Hypothalamus (tissue), 51 donors: ENCODE results near the gene PHYHIPL.

Experiments used
- DNase-seq, 51 donors: peaks; one replicate each; lab custom pipeline; 2025; lab: John Stamatoyannopoulos, UW

Gene PHYHIPL

GRCh38 chr10:59176241-59177030, at the start of gene PHYHIPL:
PHYHIPL (plus strand) TSS chr10:59176643; CDS start chr10:59176854, 211 bp downstream.
- peak in 46 of 51 donors; percentile 15 to 88 (median 63) for DNase-seq

GRCh38 chr10:59126991-59127390, 49.5 kb upstream of the PHYHIPL start:
- DNase-seq = no peak

GRCh38 chr10:59127991-59128390, 48.5 kb upstream of the PHYHIPL start:
- DNase-seq = no peak

- DNase-seq = no peak
These were observed 46.6 kb upstream of the PHYHIPL start for GRCh38 chr10:59129867-59130266.

- peak in 6 of 51 donors; percentile 0 to 32 (median 5) for DNase-seq
These were observed 44.8 kb upstream of the PHYHIPL start for GRCh38 chr10:59131666-59132065.

GRCh38 chr10:59133841-59134593, 42.4 kb upstream of the PHYHIPL start:
- peak in 1 of 51 donors; percentile 1 for DNase-seq

- no peak for DNase-seq
These were observed 41.7 kb upstream of the PHYHIPL start for GRCh38 chr10:59134785-59135184.

- no peak for DNase-seq
These were observed 41.2 kb upstream of the PHYHIPL start for GRCh38 chr10:59135275-59135674.

- DNase-seq = no peak
These were observed 38.4 kb upstream of the PHYHIPL start for GRCh38 chr10:59138052-59138451.

- DNase-seq = no peak
These were observed 32.9 kb upstream of the PHYHIPL start for GRCh38 chr10:59143544-59143943.

- DNase-seq = no peak
These were observed 27.7 kb upstream of the PHYHIPL start for GRCh38 chr10:59148701-59149100.

GRCh38 chr10:59155556-59155955, 20.9 kb upstream of the PHYHIPL start:
- no peak for DNase-seq

GRCh38 chr10:59167512-59167911, 8.9 kb upstream of the PHYHIPL start:
- no peak for DNase-seq

GRCh38 chr10:59172567-59172966, 3.9 kb upstream of the PHYHIPL start:
- no peak for DNase-seq

- no peak for DNase-seq
These were observed 3.0 kb upstream of the PHYHIPL start for GRCh38 chr10:59173414-59173813.

GRCh38 chr10:59175538-59176240, 754 bp upstream of the PHYHIPL start:
- DNase-seq = peak in 38 of 51 donors; percentile 25 to 86 (median 46)

- DNase-seq = peak in 45 of 51 donors; percentile 7 to 89 (median 46)
These were observed 771 bp downstream of the PHYHIPL start for GRCh38 chr10:59177031-59177797.

GRCh38 chr10:59177836-59178235, 1.4 kb downstream of the PHYHIPL start:
- no peak for DNase-seq

- DNase-seq = no peak
These were observed 2.6 kb downstream of the PHYHIPL start for GRCh38 chr10:59179068-59179467.

GRCh38 chr10:59180689-59181270, 4.3 kb downstream of the PHYHIPL start:
- DNase-seq = no peak
